HepG2 (cell line): Measurements from ENCODE around the gene CPM. TPM values are rescaled to one million over a fixed set of nuclear protein-coding genes. Genes with fewer than 3 reads are reported as not detected.
A peak's percentile ranks its signal among the peaks of the same experiment; 100 is the strongest.

Experiments used
- BATF2 ChIP-seq: sonication (generic); formaldehyde crosslinking; IDR thresholded peaks from 2 replicates; pipeline ENCODE4 v1.8.0; 2022; ENCODE audit warnings: mild to moderate bottlenecking, missing genetic modification reagents, moderate library complexity
- CBFB ChIP-seq: sonication (generic); formaldehyde crosslinking; IDR thresholded peaks from 2 replicates; pipeline ENCODE4 v1.4.0; 2020; ENCODE audit warnings: missing genetic modification reagents
- CREM ChIP-seq, 2 experiments: sonication (generic) in 1 of 2; formaldehyde crosslinking in 1 of 2; IDR thresholded peaks; 2 replicates each; pipeline versions ENCODE4 v1.4.0 to v1.6.1; 2016 to 2020; ENCODE audit warnings: antibody characterized with exemption in 1 of 2, mild to moderate bottlenecking in 1 of 2, missing genetic modification reagents in 1 of 2
- FOXA3 ChIP-seq: IDR thresholded peaks from 2 replicates; pipeline ENCODE4 v1.6.1; 2016; ENCODE audit warnings: missing genetic modification reagents, missing compliant biosample characterization
- FOXK1 ChIP-seq: sonication (generic); formaldehyde crosslinking; IDR thresholded peaks from 2 replicates; pipeline ENCODE4 v1.4.0; 2020; ENCODE audit warnings: low read depth, missing genetic modification reagents, borderline replicate concordance
- MAFG ChIP-seq: sonication (generic); formaldehyde crosslinking; IDR thresholded peaks from 2 replicates; pipeline ENCODE4 v1.5.1; 2020; ENCODE audit warnings: mild to moderate bottlenecking, missing genetic modification reagents
- MED1 ChIP-seq: sonication (generic); formaldehyde crosslinking; IDR thresholded peaks from 2 replicates; pipeline ENCODE4 v1.4.0; 2020; ENCODE audit warnings: missing genetic modification reagents
- MLLT10 ChIP-seq: sonication (generic); formaldehyde crosslinking; IDR thresholded peaks from 2 replicates; pipeline ENCODE4 v1.4.0; 2020; ENCODE audit warnings: missing genetic modification reagents
- RAD51 ChIP-seq: fragments of 450-650 bp; IDR thresholded peaks from 2 replicates; pipeline ENCODE4 v1.6.1; 2016; ENCODE audit warnings: borderline replicate concordance
- SP4 ChIP-seq: sonication (generic); formaldehyde crosslinking; IDR thresholded peaks from 2 replicates; pipeline ENCODE4 v1.8.1; 2023; ENCODE audit warnings: mild to moderate bottlenecking, missing genetic modification reagents
- STAT5B ChIP-seq: sonication (generic); formaldehyde crosslinking; IDR thresholded peaks from 2 replicates; pipeline ENCODE4 v1.4.0; 2020; ENCODE audit warnings: missing genetic modification reagents
- SYNCRIP ChIP-seq: fragments of 200-400 bp; formaldehyde crosslinking; IDR thresholded peaks from 2 replicates; pipeline ENCODE4 v1.6.1; 2018; ENCODE audit warnings: mild to moderate bottlenecking, low read depth, low read length; ENCODE audit not compliant: insufficient read depth
- ZNF143 ChIP-seq: sonication (generic); formaldehyde crosslinking; IDR thresholded peaks from 2 replicates; pipeline ENCODE4 v1.4.0; 2020; ENCODE audit warnings: missing genetic modification reagents
- ZNF18 ChIP-seq: sonication (generic); formaldehyde crosslinking; IDR thresholded peaks from 2 replicates; pipeline ENCODE4 v1.8.0; 2022; ENCODE audit warnings: mild to moderate bottlenecking, missing genetic modification reagents; ENCODE audit not compliant: insufficient replicate concordance
- ZNF234 ChIP-seq: sonication (generic); formaldehyde crosslinking; conservative IDR thresholded peaks from 2 replicates; pipeline ENCODE4 v1.5.1; 2020; ENCODE audit warnings: mild to moderate bottlenecking, missing genetic modification reagents
- ZNF75D ChIP-seq: sonication (generic); formaldehyde crosslinking; IDR thresholded peaks from 2 replicates; pipeline ENCODE4 v1.8.1; 2023; ENCODE audit warnings: missing genetic modification reagents, mild to moderate bottlenecking, borderline replicate concordance
- polyA plus RNA-seq, 8 experiments: library from polyadenylated mRNA; depleted of rRNA in 3 of 8; stranded (reverse) in 7 of 8; unstranded in 1 of 8; fragments of >200 nt; fragmentation: Illumina TruSeq in 4 of 8; extraction: Trizol in 4 of 8; gene quantifications; 2 replicates each; pipeline versions ENCODE4 v1.2.1 to v1.2.3, GENCODE V29; 2011 to 2016; ENCODE audit warnings: low read depth in 4 of 8, missing spikeins in 1 of 8, mixed read lengths in 1 of 8; ENCODE audit not compliant: insufficient read depth in 1 of 8
- total RNA-seq, 5 experiments: library from RNA; depleted of rRNA; stranded (reverse); fragments of >200 nt; fragmentation: Illumina TruSeq; extraction: Trizol; gene quantifications; 2 replicates each; pipeline ENCODE4 v1.2.3, GENCODE V29; 2016; ENCODE audit warnings: low read depth in 1 of 5
- TF ChIP-seq, protein P1 (sequence below): sonication (generic); formaldehyde crosslinking; IDR thresholded peaks from 2 replicates; pipeline ENCODE4 v1.5.0; 2020; ENCODE audit warnings: mild to moderate bottlenecking, missing genetic modification reagents
- TF ChIP-seq, protein P2 (sequence below): sonication (generic); formaldehyde crosslinking; IDR thresholded peaks from 2 replicates; pipeline ENCODE4 v1.5.0; 2020; ENCODE audit warnings: mild to moderate bottlenecking, missing genetic modification reagents

CPM gene
- total and polyA plus RNA-seq, 2 of the 13 experiments (the other 11 are each of a cell fraction or from before 2014, with no cell fraction given): not detected

- TF ChIP-seq CBFB (peak; percentile 53; the same call in 1 of the 2 replicates), ZNF234 (0 out of 2 replicates have a peak, but pooled peaks have one; percentile 17), ZNF75D (CRISPR knock-in tag) (no peak), STAT5B (no peak), FOXK1 (CRISPR knock-in tag) (peak; percentile 75; the same call in 1 of the 2 replicates), MLLT10 (CRISPR knock-in tag) (no peak), SP4 (peak; percentile 12; the same call in 1 of the 2 replicates), RAD51 (no peak), MED1 (CRISPR knock-in tag) (peak; percentile 91), SYNCRIP (no peak), ZNF18 (CRISPR knock-in tag) (peak; percentile 84), MAFG (CRISPR knock-in tag) (no peak), BATF2 (CRISPR knock-in tag) (no peak), ZNF143 (CRISPR knock-in tag) (peak; percentile 37; the same call in 1 of the 2 replicates), CREM (IDR thresholded peaks at IDR 0.05) (peak; percentile 48; the same call in 1 of the 2 replicates), CREM (CRISPR knock-in tag; IDR thresholded peaks at IDR 0.05) (no peak), FOXA3 (CRISPR knock-in tag) (peak; percentile 84)
- TF ChIP-seq, protein P1, sequence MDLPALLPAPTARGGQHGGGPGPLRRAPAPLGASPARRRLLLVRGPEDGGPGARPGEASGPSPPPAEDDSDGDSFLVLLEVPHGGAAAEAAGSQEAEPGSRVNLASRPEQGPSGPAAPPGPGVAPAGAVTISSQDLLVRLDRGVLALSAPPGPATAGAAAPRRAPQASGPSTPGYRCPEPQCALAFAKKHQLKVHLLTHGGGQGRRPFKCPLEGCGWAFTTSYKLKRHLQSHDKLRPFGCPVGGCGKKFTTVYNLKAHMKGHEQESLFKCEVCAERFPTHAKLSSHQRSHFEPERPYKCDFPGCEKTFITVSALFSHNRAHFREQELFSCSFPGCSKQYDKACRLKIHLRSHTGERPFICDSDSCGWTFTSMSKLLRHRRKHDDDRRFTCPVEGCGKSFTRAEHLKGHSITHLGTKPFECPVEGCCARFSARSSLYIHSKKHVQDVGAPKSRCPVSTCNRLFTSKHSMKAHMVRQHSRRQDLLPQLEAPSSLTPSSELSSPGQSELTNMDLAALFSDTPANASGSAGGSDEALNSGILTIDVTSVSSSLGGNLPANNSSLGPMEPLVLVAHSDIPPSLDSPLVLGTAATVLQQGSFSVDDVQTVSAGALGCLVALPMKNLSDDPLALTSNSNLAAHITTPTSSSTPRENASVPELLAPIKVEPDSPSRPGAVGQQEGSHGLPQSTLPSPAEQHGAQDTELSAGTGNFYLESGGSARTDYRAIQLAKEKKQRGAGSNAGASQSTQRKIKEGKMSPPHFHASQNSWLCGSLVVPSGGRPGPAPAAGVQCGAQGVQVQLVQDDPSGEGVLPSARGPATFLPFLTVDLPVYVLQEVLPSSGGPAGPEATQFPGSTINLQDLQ: no peak
- TF ChIP-seq, protein P2, sequence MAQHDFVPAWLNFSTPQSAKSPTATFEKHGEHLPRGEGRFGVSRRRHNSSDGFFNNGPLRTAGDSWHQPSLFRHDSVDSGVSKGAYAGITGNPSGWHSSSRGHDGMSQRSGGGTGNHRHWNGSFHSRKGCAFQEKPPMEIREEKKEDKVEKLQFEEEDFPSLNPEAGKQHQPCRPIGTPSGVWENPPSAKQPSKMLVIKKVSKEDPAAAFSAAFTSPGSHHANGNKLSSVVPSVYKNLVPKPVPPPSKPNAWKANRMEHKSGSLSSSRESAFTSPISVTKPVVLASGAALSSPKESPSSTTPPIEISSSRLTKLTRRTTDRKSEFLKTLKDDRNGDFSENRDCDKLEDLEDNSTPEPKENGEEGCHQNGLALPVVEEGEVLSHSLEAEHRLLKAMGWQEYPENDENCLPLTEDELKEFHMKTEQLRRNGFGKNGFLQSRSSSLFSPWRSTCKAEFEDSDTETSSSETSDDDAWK (CRISPR knock-in tag): no peak
Measured at GRCh38 chr12:68807576-68808387, 125.2 kb downstream of the CPM start, which contains the start of gene MDM2 (continued).
